A549 treated with Hydrocortisone at 1 μM for 4 hours (cell line): Measurements from ENCODE around the gene SNX8. TPM values are rescaled to one million over a fixed set of nuclear protein-coding genes. Genes with fewer than 3 reads are reported as not detected.

ENCODE experiments used
- total RNA-seq: library from RNA; stranded (reverse); fragments of 200-300 nt; extraction: Qiagen RNA extraction; gene quantifications from 5 replicates; pipeline ENCODE4 v1.2.3, GENCODE V29; 2022

SNX8 gene
- 73.3 to 130 TPM (median 114 TPM) in 5 replicates for total RNA-seq

GRCh38 chr7:2314209-2314955 is at the start of gene SNX8:
SNX8 (minus strand) TSS chr7:2314441; CDS start chr7:2314421, 20 bp downstream.

GRCh38 chr7:2354186-2354938 is 40.1 kb upstream of the SNX8 start, which contains the start of gene EIF3B:
EIF3B (plus strand) TSS chr7:2354827; CDS start chr7:2354922, 95 bp downstream.

GRCh38 chr7:2241580-2242540 is 72.4 kb downstream of the SNX8 start, which contains the start of the genes MRM2 and NUDT1:
MRM2 (minus strand) TSS chr7:2242205; CDS start chr7:2242169, 36 bp downstream.
NUDT1 (plus strand) TSS chr7:2242226; CDS start chr7:2244575, 2,349 bp downstream.

GRCh38 chr7:2232766-2233520 is 81.3 kb downstream of the SNX8 start, which contains the start of gene MAD1L1:
MAD1L1 (minus strand) TSS chr7:2232945; CDS start chr7:2230133, 2,812 bp downstream.

Other genes with a start within 250 kb of the SNX8 start
- 18.2 to 26.7 TPM (median 24.5 TPM) in 5 replicates for gene MAD1L1, start 81.5 kb downstream of the SNX8 start, total RNA-seq
- gene MRM2, start 72.2 kb downstream of the SNX8 start, total RNA-seq: 50.5 to 61.2 TPM (median 53.6 TPM) in 5 replicates
- 80.1 to 110 TPM (median 100 TPM) in 5 replicates for gene NUDT1, start 72.2 kb downstream of the SNX8 start, total RNA-seq
- 216 to 298 TPM (median 228 TPM) in 5 replicates for gene EIF3B, start 40.4 kb upstream of the SNX8 start, total RNA-seq
- 9.0 to 14.8 TPM (median 12.7 TPM) in 5 replicates for gene CHST12, start 89.2 kb upstream of the SNX8 start, total RNA-seq
- gene GRIFIN, start 162.0 kb upstream of the SNX8 start, total RNA-seq: not detected in 5 replicates
- gene LFNG, start 205.3 kb upstream of the SNX8 start, total RNA-seq: 12.9 to 19.4 TPM (median 18.7 TPM) in 5 replicates
- gene BRAT1, start 241.1 kb upstream of the SNX8 start, total RNA-seq: 25.6 to 34.5 TPM (median 33.5 TPM) in 5 replicates
- gene IQCE, start 244.5 kb upstream of the SNX8 start, total RNA-seq: 10.8 to 12.2 TPM (median 11.1 TPM) in 5 replicates